GM12892 (cell line): ENCODE measurements around the gene TBX5.

Experiments
- POLR2A ChIP-seq: IDR thresholded peaks from 2 replicates; pipeline ENCODE4 v1.6.1; 2011; ENCODE audit warnings: low read depth, low read length, control low read depth
- POLR2AphosphoS5 ChIP-seq: IDR thresholded peaks from 2 replicates; pipeline ENCODE4 v1.6.1; 2011; ENCODE audit warnings: low read depth, low read length, control low read depth
- TAF1 ChIP-seq: IDR thresholded peaks from 2 replicates; pipeline ENCODE4 v1.6.1; 2011; ENCODE audit warnings: low read depth, mild to moderate bottlenecking, control low read depth, low read length, borderline replicate concordance

DNA sequence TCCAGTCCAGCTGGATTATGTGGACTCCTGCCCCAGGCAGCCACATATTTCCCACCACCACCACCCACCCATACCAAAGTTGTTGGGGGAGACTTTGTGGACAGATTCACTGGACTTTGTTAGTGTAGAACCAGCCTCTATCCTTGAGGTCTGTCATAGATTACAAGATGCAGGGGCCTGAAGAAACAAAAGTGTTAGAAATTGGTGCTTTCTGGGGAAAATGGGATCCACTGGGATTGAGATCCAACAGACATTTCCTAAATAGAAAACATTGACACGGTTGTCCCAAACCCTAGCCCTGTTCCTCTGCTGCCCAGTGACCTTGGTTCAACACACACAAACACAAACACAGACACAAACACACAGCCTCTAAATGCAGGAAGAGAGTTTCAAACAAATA lies 36.6 kb upstream of the TBX5 start:
- TF ChIP-seq POLR2A (no peak), POLR2AphosphoS5 (no peak), TAF1 (no peak)
